HG02885 (cell line): ENCODE measurements around the gene LARP1B.
"Not testable (repeated sequence)": the region's sequence is repeated elsewhere in the genome, so short reads cannot be mapped to it uniquely, and the experiment has no call there.

Experiments
- ATAC-seq: cut with Tn5 transposase; IDR thresholded peaks from one replicate; pipeline ENCODE4 v1.9.1; 2021; ENCODE audit warnings: mild to moderate bottlenecking; ENCODE audit not compliant: unreplicated experiment, poor library complexity

LARP1B gene

GRCh38 chr4:128134925-128135324 is 73.8 kb downstream of the LARP1B start:
- ATAC-seq: no peak

- no peak for ATAC-seq
Observed at GRCh38 chr4:128135391-128135790, 74.3 kb downstream of the LARP1B start.

DNA sequence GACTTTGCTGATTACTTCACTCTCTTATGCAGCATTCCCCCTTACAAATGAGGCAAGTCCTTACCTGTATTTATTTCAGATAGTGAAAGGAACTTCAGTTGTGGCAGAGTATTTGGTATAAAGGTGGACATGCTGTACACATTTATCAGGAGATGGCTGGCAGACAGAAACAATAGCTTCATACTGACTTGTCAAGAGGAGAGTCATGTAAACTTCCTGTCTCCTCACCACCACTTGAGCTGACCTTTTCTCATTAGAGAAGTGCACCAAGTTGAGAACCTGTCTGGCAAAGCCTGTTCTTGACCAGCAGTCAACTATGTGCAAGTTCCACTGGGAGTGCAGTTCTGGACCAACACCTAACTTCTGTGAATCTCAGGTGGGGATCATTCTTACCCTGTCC is 80.8 kb downstream of the LARP1B start:
- ATAC-seq: no peak

DNA sequence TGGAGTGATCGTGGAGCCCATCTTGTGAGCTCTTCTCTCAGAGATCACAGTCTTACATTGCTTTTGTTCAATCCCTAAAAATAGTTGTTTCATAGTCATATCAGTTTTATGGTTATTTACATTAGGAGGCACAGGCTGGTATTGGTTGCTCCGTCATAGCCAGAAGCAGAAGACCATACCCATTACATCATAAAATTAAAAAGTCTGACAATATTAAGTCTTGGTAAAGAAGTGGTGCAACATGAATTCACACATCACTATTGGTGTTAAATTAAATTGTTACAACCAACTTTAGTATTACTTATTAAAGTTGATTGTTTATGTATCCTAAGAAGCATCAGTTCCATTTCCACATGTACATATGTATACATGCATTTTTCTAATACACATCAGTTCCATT is 84.6 kb downstream of the LARP1B start:
- no peak for ATAC-seq

DNA sequence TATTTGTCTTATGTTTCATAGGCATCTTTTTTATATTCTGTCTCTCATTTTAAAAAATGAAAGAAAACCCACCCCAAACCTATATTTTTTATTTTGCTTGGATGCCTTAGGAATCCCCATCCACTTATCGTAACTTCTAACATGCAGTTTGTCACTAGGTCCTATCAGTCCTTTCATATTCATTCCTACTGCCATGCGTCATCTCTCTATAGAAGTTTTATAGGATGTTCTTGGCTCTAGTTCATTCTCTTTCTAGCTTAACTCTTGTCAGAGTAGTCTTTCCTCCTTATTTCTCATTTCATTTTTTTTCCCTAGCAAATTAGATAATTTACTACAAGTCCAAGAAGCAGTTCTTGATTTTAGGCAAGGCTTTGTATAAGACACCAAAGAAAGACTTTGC is 92.7 kb downstream of the LARP1B start:
- ATAC-seq: no peak

DNA sequence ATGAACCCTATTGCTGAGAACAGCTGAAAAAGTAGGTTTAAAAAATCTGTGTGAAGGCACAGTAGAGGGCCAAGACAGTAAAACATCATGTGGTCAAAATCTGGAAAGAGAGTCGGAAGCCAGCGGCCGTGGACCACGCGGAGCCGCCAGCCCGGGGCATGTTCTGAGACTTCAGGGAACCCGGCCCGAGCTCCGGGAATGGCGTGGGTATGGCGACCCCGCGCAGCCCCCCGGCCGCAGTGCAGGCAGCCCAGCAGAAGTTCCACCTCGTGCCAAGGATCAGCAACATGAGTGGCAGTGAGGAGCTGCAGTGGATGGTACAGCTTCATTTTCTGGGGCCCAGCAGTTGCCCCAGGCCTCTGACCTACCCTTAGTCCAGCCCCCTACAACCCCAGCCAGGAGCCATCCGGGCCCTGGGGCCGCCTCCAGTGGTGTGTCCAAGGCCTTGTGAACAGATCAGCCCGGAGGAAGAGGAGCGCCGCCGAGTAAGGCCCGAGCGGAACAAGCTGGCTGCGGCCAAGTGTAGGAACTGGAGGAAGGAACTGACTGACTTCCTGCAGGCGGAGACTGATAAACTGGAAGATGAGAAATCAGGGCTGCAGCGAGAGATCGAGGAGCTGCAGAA is 94.2 kb downstream of the LARP1B start:
- no peak for ATAC-seq

DNA sequence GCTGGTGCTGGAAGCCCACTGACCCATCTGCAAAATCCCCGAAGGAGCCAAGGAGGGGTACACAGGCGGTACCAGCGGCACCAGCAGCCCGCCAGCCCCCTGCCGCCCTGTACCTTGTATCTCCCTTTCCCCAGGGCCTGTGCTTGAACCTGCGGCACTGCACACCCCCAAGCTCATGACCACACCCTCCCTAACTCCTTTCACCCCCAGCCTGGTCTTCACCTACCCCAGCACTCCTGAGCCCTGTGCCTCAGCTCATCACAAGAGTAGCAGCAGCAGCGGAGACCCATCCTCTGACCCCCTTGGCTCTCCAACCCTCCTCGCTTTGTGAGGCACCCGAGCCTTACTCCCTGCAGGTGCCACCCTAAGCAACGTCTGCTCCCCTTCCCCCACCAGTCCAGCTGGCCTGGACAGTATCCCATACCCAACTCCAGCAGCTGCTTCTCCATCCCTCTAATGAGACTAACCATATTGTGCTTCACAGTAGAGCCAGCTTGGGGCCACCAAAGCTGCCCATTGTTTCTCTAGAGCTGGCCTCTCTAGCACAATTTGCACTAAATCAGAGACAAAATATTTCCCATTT is 94.9 kb downstream of the LARP1B start:
- no peak for ATAC-seq

- ATAC-seq: not testable (repeated sequence)
Observed at GRCh38 chr4:128156472-128156871, 95.4 kb downstream of the LARP1B start.

DNA sequence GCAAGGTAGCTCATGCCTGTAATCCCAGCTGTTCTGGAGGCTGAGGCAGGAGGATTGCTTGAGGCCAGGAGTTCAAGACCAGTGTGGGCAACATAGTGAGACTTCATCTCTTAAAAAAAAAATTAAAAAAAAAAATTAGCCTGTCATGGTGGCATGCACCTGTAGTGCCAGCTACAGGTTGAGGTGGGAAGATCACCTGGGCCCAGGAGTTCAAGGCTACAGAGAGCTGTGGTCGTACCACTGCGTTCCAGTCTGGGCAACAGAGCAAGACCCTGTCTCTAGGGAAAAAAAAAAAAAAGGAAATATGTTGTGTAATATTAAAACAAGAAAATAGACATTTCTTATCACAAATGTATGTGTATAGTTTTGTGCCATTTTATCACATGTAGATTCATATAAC is 97.8 kb downstream of the LARP1B start:
- ATAC-seq: no peak

DNA sequence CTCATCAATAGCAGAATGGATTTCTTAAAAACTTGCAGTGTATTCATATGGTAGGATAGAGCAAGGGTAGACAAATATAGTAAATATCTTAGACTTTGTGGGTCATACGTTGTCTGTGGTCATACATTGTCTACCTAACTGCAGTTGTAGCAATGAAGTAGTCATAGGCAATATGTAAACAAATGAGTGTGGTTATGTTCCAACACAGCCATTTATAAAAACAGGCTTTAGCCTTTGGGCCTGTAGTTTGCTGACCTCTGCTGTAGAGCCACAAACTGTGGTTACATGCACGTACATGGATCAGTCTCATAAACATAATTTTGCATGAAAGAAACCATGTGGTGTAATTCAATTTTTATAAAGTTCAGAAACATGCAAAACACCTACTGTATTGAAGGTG is 98.9 kb downstream of the LARP1B start:
- no peak for ATAC-seq

- no peak for ATAC-seq
Observed at GRCh38 chr4:128161138-128161537, 100.0 kb downstream of the LARP1B start.

DNA sequence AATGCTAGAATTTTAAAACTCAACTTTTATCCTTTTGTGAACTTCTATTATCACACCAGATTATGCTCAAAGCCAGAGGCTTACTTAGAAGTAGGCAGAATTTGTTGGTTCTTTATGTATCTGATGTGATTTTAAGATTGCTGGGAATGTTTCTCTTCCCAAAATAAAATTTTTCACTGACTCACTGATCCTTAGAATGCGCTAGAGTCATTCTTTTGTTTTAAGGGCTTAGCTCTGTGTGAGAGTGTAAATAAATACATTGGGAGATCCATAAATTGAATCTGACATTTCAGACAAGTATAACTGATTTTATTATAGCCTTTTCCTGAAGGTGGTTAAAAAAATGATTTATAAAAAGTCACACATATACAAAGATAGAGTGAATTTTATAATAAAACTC is 101.3 kb downstream of the LARP1B start:
- ATAC-seq: no peak

- ATAC-seq: no peak
Observed at GRCh38 chr4:128163177-128164117, 102.3 kb downstream of the LARP1B start.

DNA sequence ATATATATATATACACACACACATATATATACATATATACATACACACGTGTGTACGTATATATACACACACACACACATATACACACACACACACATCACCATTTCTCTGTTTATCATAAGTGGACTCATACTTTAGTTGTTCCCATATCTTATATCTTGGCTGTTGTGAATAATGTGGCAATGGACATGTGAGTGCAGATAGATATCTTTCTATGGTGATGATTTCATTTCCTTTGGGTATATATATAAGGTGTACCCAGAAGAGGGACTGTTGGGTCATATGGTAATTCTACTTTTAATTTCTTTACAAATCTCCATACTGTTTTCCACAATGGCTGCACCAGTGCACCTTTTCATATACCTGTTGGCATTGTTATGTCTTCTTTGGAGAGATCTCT is 105.9 kb downstream of the LARP1B start:
- no peak for ATAC-seq

GRCh38 chr4:128168701-128169100 is 107.6 kb downstream of the LARP1B start:
- no peak for ATAC-seq

DNA sequence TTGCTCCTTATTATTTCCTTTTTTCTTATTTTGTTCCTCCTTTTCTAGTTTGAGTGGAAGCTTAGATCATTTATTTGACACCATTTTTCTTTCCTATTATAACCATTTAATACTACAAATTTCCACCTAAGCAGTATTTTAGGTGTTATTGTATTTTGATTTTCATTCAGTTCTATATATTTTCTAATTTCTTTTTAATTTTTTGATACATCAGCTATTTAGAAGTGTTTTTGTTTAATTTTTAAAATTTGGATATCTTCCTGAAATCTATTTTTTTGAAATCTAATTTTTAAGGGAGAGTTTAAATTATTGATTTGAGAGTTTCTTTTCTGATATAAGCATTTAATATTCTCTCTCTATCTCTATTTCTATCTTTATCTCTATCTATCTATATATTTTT is 108.1 kb downstream of the LARP1B start:
- no peak for ATAC-seq

- no peak for ATAC-seq
Observed at GRCh38 chr4:128176643-128177042, 115.5 kb downstream of the LARP1B start.

DNA sequence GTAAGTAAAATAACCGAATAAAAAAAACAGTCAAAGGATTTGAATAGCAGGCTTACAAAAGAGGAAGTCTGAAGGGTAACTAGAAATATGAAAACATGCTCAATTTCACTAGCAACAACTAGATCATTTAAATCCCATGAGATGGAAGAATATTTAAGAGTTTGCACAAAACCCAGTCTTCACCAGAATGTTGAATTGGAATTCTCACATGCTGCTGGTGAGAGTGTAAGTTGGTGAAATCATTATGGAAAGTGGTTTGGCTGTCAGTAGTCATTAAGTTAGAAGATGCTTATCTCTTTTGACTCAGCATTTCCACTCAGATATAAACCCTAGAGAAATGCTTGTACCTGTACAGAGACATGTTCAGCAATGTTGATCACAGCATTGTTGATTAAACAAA is 116.4 kb downstream of the LARP1B start:
- ATAC-seq: peak; percentile 77

DNA sequence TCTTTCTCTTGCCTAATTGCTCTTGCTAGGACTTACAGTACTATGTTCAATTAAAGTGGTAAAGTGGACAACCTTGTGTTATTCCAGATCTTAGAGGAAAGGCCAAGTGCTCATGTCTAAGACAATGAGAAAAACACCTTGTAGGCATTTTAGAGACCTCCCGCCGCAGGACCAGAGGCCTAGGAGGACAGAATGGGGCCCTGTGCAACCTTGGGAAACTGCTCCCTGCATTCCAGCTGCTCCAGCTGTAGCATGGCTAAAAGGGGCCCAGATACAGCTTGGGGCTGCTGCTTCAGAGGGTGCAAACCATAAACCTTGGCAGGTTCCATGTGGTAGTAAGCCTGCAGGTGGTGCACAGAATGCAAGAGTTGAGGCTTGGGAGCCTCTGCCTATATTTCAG is 125.5 kb downstream of the LARP1B start:
- ATAC-seq: no peak

GRCh38 chr4:128191115-128191781 is 130.1 kb downstream of the LARP1B start:
- ATAC-seq: peak; percentile 99
